ENCODE data around the gene TMEM94.

DNA sequence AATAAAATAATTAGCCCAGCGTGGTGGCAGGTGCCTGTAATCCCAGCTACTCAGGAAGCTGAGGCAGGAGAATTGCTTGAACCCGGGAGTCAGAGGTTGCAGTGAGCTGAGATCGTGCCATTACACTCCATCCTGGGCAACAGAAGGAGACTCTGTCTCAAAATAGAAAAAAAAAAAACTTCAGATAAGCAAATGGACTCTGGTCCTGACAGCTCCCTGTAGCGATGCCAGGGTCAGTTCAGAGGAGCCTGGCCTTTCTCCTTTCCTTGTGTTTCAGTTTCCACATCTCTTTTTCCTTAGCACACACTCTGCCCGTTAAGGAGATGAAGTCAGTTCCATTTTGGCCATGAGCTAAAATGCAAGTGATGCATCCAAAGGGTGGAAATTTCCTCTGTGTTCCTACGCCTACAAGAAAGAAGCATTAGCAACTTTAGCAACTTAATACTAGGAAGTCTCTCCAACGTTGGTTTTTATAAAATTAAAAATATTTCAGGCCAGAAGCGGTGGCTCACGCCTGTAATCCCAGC lies 39.3 kb upstream of the TMEM94 start:
- no peak for TF ChIP-seq POLR2A (IDR thresholded peaks at IDR 0.05)
- TF ChIP-seq, protein P1, sequence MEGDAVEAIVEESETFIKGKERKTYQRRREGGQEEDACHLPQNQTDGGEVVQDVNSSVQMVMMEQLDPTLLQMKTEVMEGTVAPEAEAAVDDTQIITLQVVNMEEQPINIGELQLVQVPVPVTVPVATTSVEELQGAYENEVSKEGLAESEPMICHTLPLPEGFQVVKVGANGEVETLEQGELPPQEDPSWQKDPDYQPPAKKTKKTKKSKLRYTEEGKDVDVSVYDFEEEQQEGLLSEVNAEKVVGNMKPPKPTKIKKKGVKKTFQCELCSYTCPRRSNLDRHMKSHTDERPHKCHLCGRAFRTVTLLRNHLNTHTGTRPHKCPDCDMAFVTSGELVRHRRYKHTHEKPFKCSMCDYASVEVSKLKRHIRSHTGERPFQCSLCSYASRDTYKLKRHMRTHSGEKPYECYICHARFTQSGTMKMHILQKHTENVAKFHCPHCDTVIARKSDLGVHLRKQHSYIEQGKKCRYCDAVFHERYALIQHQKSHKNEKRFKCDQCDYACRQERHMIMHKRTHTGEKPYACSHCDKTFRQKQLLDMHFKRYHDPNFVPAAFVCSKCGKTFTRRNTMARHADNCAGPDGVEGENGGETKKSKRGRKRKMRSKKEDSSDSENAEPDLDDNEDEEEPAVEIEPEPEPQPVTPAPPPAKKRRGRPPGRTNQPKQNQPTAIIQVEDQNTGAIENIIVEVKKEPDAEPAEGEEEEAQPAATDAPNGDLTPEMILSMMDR (IDR thresholded peaks at IDR 0.05 in 4 of 5, conservative IDR thresholded peaks at IDR 0.05 in 1 of 5), result no peak
